ENCODE results near the gene MYT1.
"Not testable (repeated sequence)": the region's sequence is repeated elsewhere in the genome, so short reads cannot be mapped to it uniquely, and the experiment has no call there.

The MYT1 gene

DNA sequence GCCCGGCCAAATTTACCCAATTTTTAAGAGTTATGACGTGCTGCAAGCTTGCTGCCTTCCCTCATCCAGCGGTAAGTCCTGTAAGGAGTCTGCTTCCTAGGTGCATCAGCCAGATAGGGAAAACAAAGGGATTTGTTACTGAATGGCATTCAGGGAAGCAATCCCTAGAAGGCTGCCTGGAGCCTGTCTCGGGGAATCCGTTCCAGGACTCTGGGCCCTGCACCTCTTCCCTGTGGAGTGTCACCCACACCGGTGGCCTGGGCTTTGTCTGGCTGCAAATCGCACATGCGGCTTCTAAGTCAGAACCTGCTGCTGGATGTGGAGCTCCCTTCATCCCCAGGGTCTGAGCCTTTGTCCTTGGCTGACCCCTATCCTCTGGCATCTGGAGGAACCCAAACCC lies 7.0 kb downstream of the MYT1 start:
- DNase-seq: no peak

DNA sequence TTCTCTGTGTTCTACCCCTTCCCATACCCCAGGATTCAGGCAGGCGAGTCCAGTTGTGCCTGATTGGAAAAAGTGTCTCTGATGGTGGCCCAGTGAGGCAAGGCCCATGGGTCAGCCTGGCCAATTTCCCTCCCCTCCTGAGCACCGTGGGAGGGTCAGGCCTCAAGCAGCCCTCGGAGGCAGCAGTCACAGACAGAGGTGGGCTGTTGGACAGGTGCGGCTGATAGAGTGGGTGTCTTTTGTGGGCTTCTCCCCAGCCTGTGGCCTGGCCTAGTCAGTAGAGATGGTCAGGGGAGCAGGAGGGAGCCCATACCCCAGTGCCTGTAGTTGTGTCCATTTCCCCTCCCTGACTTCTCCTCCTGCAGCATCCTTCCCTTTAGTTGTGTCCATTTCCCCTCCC lies 8.9 kb downstream of the MYT1 start:
- DNase-seq: no peak

DNA sequence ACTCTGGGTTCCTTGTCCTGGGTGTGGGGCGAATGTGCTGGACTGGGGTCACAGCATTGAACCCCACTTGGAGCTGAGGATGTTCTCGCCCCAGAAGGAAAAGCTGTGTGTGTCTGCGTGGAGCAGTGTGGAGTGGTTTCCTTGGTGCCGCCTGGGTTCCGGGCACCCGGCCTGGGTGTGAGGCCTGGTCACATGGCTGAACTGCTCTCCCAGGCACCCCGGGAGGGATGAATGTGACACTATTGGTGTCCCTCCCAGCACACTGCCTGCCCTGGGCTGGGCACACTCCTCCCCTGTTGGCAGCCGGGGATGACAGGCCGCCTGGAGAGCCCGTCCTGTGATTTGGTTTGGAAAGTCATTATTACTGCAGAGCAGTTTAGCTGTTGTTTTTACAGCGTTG lies 12.3 kb downstream of the MYT1 start:
- DNase-seq: no peak

DNA sequence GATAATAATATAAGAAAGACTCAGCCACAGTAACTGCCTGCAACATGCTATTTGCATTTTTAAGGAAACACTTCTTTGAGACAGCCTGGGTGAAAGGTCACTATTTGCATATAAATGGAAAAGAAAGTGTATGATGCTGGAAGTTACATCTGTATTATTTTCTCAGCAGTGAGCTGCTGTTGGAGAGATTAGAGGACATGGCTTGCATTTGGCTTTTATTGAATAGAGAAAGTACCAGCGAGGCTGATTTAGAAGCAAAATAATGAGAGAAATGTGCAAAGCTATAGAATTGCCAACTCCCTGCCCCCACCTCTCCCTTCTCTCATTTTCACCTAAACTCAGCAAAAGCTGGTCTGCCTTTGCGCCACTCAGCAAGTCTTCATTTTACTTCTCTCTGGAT lies 12.7 kb downstream of the MYT1 start:
- DNase-seq: no peak

DNA sequence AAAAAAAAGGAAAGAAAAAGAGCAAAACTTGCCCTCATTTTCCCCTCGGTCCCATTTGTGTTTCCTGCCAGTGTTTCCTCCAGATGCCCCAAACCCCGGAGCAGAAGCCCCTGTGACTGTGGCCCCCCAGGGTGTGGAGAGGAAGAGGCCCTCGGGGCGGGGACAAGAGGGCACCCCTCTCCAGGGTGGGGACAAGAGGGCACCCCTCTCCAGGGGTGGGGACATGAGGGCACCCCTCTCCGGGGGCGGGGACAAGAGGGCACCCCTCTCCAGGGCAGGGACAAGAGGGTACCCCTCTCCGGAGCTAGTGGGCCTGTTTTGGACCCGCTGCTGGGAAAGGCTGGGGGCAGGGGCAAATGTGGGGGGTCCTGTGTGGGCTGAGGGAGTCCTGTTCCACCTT lies 13.1 kb downstream of the MYT1 start:
- DNase-seq: no peak

DNA sequence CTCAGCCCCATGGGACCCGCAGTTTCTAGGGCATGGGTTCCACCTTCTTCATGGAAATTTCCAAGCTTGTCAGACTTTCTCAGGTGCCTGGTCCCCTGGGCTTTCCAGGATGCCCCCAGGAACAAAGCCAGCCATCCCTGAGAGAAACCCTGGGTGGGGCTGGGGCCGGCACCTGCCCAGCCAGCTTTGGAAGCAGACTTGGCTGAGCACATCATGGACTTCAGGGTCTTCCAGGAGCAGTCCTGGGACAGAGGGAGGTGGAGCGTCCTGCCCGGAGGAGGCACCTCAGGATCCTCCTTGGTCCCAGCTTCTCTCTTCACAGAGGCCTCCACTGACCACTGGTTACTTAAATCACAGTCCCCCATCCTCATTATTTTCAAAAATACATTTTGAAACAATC lies 13.5 kb downstream of the MYT1 start:
- DNase-seq: no peak

DNA sequence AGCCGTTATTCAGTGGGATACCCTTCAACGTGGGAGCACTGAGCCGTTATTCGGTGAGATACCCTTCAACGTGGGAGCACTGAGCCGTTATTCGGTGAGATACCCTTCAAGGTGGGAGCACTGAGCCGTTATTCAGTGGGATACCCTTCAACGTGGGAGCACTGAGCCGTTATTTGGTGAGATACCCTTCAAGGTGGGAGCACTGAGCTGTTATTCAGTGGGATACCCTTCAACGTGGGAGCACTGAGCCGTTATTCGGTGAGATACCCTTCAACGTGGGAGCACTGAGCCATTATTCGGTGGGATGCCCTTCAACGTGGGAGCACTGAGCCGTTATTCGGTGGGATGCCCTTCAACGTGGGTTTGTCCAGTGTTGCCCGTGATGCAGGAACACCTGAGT lies 14.7 kb downstream of the MYT1 start:
- not testable (repeated sequence) for DNase-seq

DNA sequence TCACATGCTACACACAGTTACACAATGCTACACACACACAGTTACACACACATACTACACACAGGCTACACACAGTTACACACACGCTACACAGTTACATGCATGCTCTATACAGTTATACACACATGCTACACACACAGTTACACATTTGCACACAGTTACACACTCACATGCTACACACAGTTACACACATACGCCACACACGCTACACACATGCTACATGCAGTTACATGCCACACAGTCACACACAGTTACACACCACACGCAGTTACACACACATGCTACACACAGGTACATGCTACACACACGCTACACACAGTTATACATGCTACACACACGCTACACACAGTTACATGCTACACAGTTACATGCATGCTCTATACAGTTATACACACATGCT lies 15.6 kb downstream of the MYT1 start:
- DNase-seq: no peak

DNA sequence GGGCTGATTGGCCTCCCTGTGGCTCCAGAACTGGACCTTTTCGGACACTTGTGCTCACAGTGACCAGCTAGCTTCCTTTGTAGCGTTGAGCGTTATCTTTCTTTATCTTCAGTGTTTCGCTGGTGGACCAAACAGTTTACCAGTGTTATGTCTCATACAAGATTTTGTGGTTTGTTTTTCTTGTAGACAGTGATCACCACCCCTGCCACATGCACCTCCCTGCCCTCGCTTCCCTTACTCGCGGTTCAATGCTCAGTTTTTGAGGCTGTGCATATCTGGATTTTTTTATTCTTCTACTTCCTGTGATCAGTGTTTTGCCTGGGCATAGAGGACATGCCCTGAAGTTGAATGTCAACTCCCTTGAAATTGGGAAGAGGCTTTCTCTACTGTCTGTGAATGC lies 16.4 kb downstream of the MYT1 start:
- no peak for DNase-seq

DNA sequence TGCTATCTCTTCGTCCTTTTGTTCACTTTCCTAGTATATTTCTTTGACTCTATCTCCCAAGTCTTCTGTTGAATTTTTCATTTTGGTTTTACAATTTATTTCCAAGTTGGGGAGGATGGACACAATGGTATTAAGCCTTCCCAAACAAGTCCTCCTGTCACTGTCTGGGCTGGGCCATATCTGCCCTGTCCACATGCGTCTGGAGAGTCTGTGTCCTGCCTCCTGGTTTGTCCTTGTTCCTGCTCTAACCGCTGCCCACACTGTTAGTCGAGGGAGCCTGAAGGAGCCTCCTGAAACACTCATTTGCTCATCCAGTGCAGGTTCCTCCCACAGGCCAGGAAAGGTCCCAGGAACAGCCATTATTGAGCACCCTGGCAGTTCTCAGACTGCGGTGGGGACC lies 17.1 kb downstream of the MYT1 start:
- DNase-seq: no peak

DNA sequence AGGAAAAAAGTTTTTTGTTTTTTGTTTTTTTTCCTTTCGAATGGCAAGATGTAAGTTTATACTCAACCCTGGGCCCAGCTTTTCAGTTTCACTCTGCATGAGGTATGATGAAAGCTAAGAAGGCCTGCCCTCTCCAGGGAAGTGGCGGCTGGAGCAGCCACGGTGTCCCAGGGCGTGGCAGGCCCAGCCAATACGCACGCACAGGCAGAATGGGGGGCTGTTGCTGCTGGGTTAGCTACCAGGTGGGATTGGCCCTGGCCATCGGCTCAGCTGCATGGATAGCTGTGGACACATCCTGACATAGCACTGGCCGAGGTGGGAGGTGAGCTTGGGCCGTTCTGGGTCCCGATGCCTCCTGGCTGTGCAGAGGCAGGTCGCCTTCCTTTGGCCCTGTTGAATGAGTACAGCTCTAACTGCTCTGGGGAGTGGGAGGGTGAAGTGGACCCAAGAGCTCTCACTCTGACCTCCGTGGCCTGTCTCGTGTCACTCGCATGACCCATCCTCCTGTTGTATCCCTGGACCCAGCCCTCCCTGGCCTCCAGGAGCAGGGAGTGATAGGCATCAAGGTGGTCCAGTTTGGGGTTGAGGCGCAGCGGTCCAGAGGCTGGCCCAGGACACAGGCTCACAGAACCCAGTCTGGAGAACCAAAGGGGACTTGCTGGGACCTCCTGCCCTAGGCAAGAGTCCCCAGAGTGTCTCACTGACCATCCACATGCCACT lies 18.1 kb downstream of the MYT1 start:
- DNase-seq: no peak

DNA sequence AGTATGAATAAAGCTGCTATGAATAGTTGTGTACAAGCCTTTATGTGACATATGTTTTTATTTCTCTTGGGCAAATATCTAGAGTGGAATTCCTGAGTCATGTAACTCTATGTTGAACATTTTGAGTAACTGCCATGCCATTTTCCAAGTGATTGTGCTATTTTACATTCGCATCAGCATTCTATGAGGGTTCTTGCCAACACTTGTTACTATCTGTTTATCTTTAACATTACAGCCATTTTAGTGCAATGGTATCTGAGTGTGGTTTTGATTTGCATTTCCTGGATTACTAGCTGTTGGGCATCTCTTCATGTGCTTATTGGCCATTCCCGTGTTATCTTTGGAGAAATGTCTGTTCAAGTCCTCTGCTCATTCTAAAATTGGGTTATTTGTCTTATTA lies 19.1 kb downstream of the MYT1 start:
- no peak for DNase-seq

DNA sequence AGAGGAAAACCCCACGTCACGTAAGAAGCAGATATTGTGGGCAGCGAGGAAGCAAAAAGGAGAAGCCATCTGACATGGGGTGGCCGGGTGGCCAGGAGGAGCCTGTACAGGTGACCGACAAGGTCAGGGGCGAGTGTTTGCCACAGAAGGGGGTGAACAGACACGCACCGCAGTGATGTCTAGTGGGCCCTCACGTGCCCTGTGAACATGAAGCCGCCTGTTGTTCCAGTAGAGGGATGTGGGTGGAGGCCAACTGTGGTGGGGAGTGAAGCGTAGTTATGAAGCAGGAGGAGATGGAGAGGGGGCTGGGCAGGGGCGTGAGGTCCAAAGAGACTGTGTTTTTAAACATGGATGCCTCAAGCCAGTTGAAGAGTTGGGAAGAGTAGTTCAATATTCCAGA lies 20.5 kb downstream of the MYT1 start:
- DNase-seq: no peak

DNA sequence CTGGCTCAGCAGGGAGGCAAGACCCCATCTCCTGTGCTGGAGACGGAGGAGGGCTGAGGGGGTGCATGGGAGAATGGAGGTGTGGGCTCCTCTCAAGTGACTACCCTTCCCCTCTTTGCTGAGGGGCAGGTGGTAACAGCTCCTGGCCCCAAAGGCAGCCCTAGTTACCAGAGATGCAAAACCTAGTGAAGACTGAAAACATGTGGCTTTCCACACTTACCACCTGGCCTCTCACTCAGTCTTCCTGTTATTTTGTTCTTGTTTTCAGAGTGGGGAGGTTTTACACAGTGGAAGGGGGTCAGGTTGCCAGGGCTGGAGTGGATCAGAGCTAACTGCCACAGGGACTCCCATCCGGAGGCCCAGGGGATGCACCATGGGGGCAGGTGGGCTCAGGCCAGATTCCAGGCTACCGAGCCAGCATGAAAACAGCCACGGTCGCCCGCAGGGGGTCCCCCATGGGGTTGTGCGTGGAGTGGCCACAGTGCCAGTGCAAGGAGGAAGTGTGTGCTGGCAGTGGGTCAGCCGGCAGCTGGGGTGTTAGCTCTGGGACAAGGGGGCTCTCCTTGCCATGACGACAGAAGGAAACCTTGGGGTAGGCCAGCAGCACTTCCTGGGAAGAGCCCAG lies 21.1 kb downstream of the MYT1 start:
- DNase-seq: no peak

DNA sequence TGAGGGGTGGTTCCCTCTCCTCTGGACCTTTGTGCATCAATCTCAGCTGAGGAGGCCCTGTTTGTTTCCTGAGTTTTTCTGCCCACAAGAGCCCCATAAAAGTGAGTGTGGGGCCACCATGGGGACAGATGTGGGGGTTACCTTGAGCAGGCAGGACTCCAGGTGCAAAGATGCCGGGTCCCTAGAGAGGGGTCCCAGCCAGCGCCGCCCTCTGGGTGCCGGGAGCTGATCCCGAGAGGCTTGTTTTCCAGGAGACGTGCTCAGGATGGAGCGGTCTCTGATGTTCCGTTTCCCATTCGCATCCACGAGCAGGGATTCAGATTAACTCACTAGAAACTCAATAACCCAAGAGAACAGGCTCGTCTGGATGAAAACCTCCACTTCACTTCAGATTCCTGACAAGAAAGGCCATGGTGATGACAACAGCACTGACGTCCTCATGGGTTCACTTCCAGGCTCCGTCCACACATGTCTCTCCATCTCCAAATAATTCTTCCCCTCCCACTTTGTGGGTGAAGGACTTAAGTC lies 21.9 kb downstream of the MYT1 start:
- no peak for DNase-seq

DNA sequence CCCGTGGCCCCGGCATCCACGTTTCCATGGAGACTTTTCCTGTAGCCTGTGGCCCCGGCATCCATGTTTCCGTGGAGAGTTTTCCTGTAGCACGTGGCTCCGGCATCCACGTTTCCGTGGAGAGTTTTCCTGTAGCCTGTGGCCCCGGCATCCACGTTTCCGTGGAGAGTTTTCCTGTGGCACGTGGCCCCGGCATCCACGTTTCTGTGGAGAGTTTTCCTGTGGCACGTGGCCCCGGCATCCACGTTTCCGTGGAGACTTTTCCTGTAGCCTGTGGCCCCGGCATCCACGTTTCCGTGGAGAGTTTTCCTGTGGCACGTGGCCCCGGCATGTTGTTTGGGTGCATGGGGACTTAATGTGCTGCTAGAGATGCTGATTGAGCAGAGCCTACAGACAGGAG lies 23.0 kb downstream of the MYT1 start:
- DNase-seq: not testable (repeated sequence)

DNA sequence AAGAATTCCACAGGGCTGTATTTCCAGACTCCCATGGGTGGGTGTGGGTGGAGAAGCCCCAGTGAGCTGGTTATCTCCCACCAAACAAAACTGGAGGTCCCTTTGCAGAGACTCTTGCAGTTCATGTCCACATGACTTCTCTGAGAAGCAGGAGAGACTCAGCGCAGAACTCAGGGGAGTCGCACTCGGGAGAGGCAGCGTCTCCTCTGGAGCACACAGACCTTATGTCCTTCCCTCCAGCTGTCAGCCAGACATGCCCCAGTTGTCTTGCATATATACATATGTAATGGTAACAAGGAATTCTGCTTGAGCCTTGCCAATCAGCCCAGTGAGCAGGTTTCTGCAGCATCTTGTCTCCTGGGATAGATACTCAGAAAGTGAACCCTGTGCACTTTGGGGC lies 23.8 kb downstream of the MYT1 start:
- no peak for DNase-seq

DNA sequence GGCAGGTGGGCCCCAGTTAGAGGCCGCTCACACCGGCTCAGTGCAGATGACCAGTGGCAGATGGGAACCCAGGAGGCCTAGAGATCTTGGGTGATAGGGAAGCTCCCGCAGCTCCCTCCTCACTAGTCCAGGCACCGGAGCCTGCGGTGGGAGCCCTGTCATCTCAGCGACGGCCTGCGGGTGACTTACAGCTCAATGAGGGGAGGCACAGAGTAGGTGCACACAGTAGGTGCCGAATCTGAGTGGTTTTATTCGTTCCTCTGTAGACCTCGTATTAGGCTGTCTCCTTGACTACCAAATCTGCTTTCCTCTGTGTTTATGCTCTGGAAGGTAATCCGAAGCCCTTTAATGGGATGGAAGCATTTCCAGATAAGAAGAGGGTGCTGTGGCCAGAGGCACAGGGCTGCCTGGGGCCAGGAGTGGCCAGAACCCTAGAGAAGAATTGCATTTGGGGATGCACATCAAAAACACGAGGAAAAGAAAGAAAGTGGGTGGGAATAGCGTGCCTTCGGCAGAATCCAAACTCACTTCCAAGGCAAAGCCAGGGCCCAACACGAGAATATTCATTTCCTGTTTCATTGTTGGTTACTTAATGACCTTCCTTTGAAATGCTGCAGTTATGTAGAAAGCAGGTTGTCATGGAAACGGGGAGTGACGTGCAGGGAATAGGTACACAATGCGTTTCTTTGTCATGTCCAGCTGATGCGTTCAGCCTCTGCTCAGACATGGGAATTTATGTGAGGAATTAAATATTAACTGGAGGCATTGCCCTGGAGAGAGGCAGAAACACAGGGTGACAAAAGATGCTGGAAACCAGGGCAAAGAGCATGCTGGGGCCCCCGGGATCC lies 24.7 kb downstream of the MYT1 start:
- peak; percentile 7 for DNase-seq

DNA sequence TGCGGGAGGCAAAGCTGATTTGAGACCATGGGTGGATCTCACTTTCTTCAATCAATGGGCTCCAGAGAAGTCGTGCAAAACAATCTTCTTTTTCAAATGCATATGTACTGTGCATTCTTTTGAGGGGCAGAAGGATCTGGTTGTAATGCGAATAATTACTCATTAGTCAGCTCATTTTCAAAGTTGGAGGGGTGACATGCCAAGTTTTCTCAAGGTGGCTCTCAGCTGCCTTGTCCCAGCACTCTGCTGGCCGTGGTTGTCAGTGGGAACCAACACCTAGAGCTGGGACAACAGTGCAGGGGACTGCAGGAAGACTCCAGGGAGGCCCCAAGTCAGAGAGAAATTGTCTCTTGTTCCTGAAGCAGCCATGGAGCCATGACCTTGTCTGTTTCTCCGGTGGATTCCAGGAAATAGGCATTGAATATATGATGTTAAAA lies 25.3 kb downstream of the MYT1 start:
- no peak for DNase-seq

DNA sequence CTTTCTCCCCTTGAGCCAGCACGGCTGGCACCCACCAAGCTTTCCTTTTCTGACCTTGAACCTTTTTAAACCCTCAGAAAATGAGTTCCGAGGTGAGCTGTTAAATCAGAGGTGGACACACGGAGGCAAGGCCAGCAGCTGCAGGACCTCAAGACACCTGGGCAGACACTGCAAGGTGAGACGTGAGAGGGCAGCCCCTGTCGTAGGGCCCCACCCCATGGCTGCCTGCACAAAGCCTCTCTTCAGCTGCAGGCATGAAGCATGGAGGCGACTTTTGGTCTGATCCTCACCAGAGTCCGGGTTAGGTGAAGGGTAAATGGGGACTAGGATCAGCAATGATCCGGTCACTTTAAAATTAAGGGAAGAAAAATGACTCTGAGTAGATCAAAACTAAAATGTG lies 25.7 kb downstream of the MYT1 start:
- DNase-seq: no peak

DNA sequence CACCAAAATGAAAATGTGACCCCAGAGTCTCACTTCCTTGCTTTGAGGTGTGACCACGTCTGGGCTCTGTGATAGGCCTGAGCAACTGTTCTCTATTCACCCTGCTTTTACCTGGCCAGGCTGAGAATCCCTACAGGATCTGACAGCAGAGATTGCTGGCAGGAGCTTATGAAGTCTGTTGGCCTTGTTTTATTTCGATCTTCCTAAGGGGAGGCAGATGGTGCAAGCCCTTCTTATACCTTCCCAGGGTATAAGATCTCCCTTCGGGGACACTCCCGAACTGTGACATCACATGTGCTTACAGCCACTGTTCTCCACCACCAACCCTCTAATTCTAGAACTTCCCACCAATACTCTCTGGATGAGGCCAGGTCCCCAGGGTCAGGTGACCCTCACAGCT lies 26.8 kb downstream of the MYT1 start:
- DNase-seq: no peak

DNA sequence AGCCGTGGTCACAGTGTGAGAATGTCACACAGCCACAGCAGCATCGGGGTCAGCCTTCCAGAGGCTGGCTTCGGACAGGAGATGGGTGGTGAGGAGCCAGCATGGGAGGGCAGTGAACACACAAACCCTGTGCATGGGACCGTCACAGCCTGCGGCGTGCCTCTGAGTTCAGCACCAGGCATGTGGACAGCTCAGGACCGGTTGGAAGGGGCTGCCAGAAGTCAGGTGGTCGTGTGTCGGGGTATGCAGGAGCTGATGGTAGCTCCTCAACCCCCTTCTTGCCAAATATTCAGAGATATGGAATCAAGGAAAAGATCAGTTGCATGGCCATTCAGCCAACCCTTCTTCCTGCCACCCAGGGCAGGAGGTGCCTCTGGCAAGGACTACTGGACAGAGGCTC lies 28.2 kb downstream of the MYT1 start:
- DNase-seq: no peak

DNA sequence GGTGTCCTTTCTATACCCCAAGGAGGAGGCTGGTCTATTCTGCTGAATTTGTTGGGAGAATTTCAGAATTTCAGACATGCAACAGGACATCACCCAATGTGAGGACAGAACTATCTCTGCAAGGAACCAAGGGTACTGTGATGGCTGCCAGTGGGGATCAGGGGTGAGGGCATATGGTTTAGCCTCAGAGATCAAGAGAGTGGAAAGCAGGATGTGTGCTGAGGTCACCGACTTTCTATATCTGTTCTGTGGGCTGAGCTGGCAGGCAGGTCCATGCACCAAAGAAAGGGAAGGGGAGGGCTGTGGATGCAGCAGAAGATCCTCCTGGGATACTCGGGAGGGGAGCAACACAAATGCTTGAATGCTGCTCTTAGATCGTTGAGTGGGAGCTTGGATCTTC lies 28.8 kb downstream of the MYT1 start:
- no peak for DNase-seq

DNA sequence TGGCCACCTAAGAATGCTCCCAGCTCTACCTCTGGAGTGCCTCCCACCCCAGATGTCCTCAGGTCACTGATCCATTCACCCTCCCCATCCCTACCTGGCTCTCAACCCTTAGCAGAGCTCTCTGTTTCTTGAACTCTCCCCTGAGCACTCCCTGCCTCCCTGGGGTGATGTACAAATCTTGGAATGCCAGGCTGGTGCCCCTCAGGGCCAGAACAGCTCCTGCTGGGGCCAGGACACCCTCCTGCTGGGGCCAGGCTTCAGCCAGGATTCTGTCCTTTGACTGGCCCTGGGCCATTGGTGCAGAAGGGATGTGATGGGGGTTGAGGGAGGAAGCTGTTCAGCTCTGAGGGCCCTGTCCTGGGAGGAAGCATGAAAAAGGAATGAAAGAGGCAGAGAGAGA lies 30.0 kb downstream of the MYT1 start:
- DNase-seq: no peak

Data from NCI-H1092 treated with DMSO at 0.1 percent for 48 hours (cell line).